Measurements from ENCODE around the gene PBX4.

GRCh38 chr19:19523177-19523576 lies 95.3 kb downstream of the PBX4 start:
- TF ChIP-seq CTCF (IDR thresholded peaks at IDR 0.05; ENCODE audit: low read length) (no peak), EZH2 (IDR thresholded peaks at IDR 0.05; ENCODE audit: borderline replicate concordance, low read length) (no peak)

Data from OCI-LY1 (cell line).